SU-DHL-6 (cell line): ENCODE results near the gene CXorf38.

Experiments used
- EZH2phosphoT487 ChIP-seq: fragments of 200-600 bp; sonication (generic), shearing (Covaris generic); conservative IDR thresholded peaks from 2 replicates; pipeline ENCODE4 v1.6.1; 2018; ENCODE audit warnings: mild to moderate bottlenecking, antibody characterized with exemption, low read length, moderate library complexity, mixed read lengths
- TF ChIP-seq, protein P1 (sequence below): fragments of 200-600 bp; sonication (generic); IDR thresholded peaks from one replicate; pipeline ENCODE4 v1.5.1; 2017; ENCODE audit warnings: antibody characterized with exemption, mild to moderate bottlenecking, low read length, moderate library complexity; ENCODE audit not compliant: insufficient read depth, poor library complexity, severe bottlenecking

DNA sequence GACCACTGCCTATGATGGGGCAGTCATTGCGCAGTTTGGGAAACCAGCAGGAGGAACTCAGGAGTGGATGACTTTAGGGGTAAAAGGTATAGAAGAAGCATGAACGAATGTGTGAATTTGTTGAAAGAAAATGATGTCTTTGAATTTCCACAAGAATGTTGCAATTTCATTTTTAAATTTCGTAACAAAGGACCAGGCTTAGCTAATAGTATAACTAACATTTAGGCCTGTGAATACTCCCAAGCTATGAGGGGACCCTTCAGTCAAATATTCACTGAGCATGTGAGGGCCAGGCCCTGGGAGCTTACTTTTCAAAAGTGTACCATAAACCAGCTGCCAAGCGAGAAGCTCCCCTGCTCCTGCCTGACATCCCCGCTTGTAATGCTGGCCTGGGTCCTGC lies 18.9 kb downstream of the CXorf38 start:
- TF ChIP-seq, protein P1, sequence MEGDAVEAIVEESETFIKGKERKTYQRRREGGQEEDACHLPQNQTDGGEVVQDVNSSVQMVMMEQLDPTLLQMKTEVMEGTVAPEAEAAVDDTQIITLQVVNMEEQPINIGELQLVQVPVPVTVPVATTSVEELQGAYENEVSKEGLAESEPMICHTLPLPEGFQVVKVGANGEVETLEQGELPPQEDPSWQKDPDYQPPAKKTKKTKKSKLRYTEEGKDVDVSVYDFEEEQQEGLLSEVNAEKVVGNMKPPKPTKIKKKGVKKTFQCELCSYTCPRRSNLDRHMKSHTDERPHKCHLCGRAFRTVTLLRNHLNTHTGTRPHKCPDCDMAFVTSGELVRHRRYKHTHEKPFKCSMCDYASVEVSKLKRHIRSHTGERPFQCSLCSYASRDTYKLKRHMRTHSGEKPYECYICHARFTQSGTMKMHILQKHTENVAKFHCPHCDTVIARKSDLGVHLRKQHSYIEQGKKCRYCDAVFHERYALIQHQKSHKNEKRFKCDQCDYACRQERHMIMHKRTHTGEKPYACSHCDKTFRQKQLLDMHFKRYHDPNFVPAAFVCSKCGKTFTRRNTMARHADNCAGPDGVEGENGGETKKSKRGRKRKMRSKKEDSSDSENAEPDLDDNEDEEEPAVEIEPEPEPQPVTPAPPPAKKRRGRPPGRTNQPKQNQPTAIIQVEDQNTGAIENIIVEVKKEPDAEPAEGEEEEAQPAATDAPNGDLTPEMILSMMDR = no peak
- TF ChIP-seq EZH2phosphoT487 = no peak
